Suprapubic skin (tissue), 3 donors: ENCODE measurements around the gene NET1.

Experiments
- EP300 ChIP-seq: sonication (generic); formaldehyde crosslinking; IDR thresholded peaks from one replicate; pipeline ENCODE4 v1.6.1; 2017; ENCODE audit warnings: antibody characterized with exemption
- TF ChIP-seq, protein P1 (sequence below), 2 donors: fragments of 200-600 bp in 1 of 2; fragments of 450-650 bp in 1 of 2; sonication (generic) in 1 of 2; IDR thresholded peaks; one replicate each; pipeline ENCODE4 v1.5.1; 2016 to 2019; ENCODE audit warnings: antibody characterized with exemption in 2 of 2, mild to moderate bottlenecking in 1 of 2, moderate library complexity in 1 of 2

DNA sequence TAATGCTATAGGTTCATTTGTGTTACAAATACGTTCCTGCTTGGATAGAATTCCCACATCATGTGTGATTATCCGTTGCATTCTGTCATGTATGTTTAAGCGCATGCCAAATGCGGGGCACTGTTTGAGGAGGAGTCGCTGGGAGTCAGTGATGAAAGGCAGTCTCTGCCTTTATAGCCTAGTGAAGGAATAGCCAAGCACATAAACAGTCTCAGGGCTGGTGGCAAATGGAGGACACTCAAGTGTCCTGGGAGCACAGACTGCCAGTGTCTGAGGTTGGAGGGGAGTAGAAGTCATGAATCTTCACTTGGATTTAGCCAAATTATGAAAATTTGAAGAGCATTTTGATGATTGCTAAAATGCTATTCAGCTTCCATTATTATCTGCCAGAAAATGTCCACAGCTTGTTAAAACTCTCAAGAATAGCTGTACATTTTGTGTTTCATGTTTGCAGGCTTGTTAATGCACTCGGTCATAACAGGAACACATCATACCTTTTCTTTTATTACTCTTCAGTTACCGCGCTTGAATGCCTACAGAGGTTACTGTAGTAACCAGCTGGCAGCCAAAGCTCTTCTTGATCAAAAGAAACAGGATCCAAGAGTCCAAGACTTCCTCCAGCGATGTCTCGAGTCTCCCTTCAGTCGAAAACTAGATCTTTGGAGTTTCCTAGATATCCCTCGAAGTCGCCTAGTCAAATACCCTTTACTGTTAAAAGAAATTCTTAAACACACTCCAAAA is 41.6 kb downstream of the NET1 start:
- TF ChIP-seq, protein P1, sequence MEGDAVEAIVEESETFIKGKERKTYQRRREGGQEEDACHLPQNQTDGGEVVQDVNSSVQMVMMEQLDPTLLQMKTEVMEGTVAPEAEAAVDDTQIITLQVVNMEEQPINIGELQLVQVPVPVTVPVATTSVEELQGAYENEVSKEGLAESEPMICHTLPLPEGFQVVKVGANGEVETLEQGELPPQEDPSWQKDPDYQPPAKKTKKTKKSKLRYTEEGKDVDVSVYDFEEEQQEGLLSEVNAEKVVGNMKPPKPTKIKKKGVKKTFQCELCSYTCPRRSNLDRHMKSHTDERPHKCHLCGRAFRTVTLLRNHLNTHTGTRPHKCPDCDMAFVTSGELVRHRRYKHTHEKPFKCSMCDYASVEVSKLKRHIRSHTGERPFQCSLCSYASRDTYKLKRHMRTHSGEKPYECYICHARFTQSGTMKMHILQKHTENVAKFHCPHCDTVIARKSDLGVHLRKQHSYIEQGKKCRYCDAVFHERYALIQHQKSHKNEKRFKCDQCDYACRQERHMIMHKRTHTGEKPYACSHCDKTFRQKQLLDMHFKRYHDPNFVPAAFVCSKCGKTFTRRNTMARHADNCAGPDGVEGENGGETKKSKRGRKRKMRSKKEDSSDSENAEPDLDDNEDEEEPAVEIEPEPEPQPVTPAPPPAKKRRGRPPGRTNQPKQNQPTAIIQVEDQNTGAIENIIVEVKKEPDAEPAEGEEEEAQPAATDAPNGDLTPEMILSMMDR (IDR thresholded peaks at IDR 0.05) = no peak
- TF ChIP-seq EP300 = no peak
